Glomerular visceral epithelial cell (primary cell): ENCODE measurements around the gene HBB.
"Not testable (repeated sequence)": the region's sequence is repeated elsewhere in the genome, so short reads cannot be mapped to it uniquely, and the experiment has no call there.

Source experiments
- DNase-seq: peaks from one replicate; pipeline ENCODE4 v3.0.0-alpha.2; 2016; ENCODE audit errors: extremely low spot score

Gene HBB

DNA sequence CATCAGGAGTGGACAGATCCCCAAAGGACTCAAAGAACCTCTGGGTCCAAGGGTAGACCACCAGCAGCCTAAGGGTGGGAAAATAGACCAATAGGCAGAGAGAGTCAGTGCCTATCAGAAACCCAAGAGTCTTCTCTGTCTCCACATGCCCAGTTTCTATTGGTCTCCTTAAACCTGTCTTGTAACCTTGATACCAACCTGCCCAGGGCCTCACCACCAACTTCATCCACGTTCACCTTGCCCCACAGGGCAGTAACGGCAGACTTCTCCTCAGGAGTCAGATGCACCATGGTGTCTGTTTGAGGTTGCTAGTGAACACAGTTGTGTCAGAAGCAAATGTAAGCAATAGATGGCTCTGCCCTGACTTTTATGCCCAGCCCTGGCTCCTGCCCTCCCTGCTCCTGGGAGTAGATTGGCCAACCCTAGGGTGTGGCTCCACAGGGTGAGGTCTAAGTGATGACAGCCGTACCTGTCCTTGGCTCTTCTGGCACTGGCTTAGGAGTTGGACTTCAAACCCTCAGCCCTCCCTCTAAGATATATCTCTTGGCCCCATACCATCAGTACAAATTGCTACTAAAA is at the start of gene HBB:
Gene HBB (minus strand): TSS at position 340 of the 579 bp plus-strand sequence. CDS start 50 bp downstream, at position 290.
- no peak for DNase-seq

DNA sequence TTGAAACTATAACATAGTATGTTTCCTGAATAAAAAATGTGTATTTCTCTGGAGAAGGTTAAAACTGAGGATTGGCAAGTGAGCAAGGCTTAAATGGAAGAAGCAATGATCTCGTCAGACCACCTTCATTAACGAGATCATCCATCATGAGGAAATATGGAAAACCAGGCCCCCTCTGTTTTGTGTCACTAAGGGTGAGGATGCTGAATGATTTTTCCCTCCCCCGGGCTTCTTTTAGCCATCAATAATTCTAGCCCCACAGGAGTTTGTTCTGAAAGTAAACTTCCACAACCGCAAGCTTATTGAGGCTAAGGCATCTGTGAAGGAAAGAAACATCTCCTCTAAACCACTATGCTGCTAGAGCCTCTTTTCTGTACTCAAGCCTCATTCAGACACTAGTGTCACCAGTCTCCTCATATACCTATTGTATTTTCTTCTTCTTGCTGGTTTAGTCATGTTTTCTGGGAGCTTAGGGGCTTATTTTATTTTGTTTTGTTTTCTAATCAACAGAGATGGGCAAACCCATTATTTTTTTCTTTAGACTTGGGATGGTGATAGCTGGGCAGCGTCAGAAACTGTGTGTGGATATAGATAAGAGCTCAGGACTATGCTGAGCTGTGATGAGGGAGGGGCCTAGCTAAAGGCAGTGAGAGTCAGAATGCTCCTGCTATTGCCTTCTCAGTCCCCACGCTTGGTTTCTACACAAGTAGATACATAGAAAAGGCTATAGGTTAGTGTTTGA is 48.7 kb upstream of the HBB start:
- DNase-seq = no peak

DNA sequence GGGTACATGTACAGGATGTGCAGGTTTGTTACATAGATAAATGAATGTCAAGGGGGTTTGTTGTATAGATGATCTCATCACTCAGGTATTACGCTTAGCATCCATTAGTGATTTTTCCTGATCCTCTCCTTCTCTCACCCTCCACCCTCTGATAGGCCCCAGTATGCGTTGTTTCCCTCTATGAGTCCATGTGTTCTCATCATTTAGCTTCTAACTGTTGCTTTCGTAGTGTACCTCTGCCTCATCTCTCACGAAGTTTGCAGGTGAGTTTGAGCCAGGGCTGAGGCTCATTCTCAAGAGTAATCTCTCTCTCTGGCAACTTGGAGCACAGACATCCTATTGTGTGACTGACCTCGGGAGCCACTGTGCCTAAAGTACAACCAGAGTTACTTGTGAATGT is 47.5 kb upstream of the HBB start:
- peak; percentile 2 for DNase-seq

DNA sequence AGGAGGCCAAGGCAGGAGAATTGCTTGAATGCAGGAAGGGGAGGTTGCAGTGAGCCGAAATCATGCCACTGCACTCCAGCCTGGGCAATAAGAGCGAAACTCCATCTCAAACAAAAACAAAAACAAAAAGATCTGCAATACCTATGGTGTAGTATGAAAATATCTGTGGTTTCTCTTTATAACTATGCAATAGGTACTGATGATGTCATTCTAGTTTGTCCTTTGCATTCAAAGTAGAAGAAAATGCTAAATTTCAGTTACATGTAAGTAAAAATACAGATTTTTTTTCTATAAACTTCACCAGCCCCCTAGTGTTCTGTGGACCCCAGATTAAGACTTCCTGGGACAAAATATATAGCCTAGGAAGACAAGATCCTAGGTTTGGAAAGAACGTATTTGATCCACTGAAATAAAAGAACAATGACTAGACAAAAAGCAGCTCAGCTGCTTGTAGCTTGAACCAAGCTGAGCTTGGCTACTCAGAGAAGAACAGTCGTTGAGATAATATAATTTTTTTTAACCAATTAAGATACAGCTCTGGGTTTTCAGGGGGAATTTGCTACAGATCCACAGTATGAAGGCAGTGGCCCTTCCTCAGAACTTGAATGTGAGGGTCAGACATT is 45.6 kb upstream of the HBB start:
- no peak for DNase-seq

DNA sequence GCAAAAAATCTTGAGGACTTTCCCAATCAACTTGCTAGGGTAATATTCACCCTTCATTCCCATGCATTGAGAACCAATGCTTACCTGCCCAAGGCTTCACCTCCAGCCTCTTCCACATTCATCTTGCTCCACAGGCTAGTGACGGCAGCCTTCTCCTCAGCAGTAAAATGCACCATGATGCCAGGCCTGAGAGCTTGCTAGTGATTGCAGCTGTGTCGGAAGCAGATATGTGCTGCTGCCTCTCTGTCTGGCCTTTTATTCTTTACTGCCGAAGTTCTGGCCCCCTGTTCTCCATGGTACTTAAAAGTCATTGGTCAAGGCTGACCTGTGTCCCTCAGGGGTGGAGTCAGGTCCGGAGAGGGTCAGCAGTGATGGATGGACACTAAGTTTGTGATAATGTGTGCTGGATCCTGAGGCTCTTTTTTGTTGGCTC is 42.9 kb upstream of the HBB start, which contains the start of gene HBE1:
Gene HBE1 (minus strand): TSS at position 231 of the 433 bp plus-strand sequence. CDS start 55 bp downstream, at position 176.
- no peak for DNase-seq

DNA sequence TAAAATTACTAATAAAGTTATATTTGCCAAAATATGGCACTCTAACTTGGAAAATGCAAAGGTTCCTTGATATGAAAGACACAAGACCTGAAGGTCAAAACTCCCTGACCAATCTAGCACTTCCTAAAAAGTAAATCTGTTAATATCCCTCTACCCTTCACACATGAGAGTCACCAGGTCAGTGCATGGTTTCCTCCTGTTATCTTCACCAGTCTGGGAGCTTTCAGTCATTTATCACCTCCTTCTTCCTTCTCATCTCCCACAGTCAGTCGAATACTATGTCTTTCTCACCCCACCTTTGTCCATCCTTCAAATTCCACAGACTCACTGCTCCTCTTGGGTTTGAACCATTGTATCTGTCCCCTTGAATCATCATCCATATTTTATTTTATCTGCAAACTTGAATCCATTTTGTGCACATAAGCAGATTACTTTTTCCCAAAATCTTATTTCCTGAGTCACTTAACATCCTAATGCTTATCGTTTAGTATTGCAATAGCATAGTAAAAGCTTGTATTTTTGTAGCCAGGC is 40.2 kb upstream of the HBB start:
- DNase-seq = no peak

DNA sequence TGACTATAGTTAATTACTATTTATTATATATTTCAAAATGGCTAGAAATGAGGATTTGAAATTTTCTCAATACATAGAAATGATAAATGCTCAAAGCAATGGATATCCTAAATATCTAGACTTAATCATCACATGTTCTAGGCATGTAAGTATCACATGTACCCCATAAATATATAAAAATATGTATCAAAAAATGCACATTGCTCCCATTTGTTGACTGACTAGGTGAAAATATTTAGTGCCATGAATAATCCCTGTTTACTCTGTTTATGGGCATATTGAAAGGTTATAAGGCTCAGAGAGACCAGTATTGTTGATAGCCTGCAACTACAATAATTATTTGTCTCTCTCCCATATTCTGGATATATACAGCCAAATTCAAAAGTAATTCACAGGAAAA is 39.7 kb upstream of the HBB start:
- no peak for DNase-seq

DNA sequence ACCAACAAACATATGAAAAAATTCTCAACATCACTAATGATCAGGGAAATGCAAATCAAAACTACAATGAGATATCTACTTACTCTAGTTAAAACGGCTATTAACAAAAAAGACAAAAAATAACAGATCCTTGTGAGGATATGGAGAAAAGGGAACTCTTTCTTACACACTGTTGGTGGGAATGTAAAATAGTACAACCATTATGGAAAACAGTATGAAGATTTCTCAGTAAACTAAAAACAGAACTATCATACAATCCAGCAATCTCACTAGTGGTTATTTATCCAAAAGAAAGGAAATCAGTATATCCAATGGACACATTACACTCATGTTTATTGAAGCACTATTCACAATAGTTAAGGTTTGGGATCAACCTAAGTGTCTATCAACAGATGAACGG is 39.0 kb upstream of the HBB start:
- DNase-seq = no peak

DNA sequence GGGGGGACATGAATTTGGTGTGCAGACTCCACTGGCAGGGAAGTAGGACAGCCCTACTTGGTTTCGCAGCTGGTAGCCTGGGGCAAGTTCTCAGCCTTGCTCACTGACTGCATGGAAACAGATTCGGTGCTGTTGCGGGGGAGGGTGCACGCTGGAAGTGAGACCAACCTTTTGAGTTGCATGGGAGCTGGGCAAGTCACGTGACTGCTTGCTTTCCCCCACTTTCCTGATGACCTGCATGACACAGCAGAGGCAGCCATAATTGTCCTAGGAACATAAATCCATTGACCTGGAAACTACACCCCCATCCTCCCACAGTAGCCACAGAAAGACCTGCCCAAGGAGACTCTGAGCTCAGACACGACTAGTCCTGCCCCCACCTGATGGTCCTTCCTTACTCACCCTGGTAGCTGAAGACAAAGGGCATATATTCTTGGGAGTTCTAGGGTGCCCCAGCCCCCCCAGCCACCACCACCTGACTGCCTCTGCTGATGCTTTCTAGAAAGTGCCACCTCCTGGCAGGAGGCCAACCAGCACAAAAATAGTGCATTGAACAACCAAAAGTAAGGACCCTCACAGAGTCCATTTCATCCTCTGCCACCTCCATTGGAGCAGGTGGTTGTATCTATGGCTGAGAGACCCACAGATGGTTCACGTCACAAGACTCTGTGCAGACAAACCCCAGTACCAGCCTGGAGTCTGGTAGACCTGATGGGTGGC is 31.8 kb upstream of the HBB start:
- DNase-seq = no peak

DNA sequence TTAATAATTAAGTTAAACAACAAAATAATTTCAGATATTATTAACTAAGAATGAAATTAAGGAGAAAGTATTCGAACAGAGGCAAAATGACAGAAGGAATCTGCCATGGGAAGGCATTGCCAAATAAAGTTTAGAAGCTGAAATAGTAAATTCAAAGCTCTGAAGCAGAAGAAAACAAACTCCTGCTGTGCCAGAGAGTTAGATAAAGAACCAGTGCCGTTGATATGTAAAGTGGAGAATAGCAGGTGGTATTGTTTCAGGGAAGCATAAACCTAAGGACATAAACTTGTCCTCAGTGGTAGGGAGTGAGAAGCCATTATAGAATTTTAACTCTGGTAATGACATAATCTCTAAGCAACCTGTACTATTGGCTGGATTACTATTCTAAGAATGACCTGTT is 30.4 kb upstream of the HBB start:
- DNase-seq = no peak

DNA sequence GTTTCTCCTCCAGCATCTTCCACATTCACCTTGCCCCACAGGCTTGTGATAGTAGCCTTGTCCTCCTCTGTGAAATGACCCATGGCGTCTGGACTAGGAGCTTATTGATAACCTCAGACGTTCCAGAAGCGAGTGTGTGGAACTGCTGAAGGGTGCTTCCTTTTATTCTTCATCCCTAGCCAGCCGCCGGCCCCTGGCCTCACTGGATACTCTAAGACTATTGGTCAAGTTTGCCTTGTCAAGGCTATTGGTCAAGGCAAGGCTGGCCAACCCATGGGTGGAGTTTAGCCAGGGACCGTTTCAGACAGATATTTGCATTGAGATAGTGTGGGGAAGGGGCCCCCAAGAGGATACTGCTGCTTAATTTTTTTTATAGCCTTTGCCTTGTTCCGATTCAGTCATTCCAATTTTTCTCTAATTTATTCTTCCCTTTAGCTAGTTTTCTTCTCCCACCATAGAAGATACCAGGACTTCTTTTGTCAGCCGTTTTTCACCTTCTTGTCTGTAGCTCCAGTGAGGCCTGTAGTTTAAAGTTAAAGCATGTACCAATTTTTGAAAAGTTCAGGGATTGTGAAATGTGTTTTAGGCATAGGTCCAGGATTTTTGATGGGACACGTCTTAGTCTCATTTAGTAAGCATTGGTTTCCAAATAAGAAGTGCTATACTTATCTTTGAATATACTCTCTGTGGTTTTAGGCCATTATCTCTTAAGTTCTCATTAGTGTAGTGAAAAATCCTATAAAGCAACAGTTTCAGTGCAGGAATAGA is 28.0 kb upstream of the HBB start, which contains the start of gene HBG2:
Gene HBG2 (minus strand): TSS at position 136 of the 768 bp plus-strand sequence. CDS start 53 bp downstream, at position 83.
- DNase-seq = not testable (repeated sequence)

DNA sequence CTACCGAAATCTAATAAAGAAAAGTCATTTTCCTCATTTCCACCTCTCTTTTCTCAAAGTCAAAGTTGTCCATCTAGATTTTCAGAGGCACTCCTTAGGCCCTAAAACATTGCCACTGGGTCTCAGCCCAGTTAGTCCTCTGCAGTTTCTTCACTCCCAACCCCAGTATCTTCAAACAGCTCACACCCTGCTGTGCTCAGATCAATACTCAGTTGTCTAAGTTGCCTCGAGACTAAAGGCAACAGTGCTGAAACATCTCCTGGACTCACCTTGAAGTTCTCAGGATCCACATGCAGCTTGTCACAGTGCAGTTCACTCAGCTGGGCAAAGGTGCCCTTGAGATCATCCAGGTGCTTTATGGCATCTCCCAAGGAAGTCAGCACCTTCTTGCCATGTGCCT is 27.2 kb upstream of the HBB start:
- DNase-seq = not testable (repeated sequence)

DNA sequence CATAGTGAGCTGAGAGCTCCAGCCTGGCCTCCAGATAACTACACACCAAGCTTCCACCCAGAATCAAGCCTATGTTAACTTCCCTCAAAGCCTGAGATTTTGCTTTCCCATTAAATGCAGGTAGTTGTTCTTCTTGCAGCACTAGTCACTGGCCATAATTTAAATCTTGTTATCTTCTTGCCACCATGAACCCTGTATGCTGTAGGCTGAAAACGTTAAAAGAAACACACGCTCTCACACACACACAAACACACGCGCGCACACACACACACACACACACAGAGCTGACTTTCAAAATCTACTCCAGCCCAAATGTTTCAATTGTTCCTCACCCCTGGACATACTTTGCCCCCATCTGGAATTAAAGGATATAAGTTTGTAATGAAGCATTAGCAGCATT is 26.6 kb upstream of the HBB start:
- not testable (repeated sequence) for DNase-seq

DNA sequence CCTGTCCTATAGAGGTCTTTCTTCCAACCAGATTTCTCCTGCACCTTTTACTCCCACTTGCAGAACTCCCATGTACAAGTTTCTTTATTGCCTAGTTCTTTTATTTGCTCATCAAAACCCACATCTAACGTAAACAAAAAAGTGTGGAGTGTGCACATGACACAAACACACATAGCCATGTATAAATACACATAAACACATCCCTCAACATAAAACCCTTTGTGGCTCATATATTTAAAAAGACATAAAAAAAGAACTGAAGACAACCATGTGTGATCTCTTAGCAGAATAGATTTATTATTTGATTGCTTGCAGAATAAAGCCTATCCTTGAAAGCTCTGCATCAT is 26.0 kb upstream of the HBB start:
- DNase-seq = no peak

DNA sequence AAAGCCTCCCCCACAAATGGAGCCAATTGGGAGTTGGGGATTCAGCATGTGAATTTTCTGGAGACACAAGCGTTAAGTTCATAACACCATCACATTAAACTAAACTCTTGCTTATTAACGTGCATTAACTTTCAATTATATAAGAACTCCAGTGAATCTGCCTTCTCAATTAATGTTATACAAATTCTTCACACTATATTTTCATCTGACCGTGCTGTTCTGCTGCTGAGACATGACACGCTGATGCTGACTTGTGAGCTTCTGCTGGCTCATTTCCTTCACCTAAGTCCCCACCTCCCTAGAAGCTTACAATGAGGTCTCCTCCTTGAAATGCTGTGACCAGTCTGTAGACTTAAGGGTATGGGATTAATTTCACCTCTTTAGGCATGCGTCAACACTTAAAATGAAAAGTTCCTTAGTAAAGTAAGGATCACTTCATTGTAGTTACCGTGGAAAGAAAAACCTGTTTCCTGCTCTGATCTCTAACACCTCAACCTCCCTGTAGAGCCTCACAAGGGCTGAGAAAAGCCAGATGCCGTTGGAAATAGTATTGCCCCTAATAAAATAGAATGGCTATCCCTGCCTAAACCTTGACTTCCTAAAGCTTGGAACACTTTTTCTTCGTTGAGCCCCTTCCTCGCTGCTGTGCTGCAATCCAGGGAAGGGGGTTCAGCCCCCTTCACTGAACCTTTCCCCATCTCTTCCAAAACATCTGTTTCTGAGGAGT is 25.5 kb upstream of the HBB start:
- no peak for DNase-seq

DNA sequence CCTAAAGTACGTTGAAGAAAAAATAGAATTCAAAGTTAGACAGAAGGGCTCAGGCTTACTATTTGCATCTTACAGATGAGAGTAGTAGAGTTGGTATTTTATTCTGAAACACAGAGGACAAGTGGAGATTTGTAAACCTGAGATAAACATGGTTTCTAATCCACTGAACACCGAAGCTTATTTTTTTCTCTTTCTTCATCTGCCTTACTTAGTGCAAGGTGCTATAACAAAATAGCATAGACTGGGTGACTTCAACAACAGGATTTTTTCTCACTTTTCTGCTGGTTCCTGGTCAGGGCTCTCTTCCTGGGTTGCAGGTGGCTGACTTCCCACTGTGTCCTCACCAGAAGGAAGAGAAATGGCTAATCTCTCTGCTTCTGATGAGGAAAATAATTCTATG is 24.9 kb upstream of the HBB start:
- no peak for DNase-seq

DNA sequence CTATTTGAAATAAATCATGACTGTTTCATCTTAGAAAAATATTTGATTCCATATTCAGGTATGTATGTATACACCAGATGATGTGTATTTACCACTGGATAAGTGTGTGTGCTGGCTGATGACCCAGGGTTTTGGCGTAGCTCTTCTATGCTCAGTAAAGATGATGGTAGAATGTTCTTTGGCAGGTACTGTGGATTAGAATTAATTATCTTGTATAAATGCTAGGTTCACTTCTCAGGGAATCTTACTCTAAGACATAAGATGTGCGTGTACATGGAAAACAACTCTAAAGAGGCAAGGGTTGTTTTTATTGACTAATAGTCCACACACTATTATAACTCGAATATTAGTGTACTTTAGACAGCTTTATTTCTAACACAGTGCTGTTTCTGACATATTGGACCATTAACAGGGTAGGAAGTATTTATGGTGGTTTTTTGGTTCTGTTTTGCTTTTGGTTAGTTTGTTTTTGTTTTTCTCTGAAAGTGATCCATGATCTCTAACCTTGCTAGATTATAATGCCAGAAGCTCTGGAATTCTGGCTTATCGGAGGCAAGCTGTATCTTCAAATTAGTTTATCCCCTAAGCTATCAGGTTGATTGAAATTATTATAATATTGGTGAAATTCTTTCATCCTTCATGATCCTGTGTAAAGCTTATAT is 23.8 kb upstream of the HBB start:
- DNase-seq = no peak

DNA sequence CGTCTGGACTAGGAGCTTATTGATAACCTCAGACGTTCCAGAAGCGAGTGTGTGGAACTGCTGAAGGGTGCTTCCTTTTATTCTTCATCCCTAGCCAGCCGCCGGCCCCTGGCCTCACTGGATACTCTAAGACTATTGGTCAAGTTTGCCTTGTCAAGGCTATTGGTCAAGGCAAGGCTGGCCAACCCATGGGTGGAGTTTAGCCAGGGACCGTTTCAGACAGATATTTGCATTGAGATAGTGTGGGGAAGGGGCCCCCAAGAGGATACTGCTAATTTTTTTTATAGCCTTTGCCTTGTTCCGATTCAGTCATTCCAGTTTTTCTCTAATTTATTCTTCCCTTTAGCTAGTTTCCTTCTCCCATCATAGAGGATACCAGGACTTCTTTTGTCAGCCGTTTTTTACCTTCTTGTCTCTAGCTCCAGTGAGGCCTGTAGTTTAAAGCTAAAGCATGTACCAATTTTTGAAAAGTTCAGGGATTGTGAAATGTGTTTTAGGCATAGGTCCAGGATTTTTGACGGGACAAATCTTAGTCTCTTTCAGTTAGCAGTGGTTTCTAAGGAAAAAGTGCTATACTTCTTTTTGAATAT is 23.0 kb upstream of the HBB start, which contains the start of gene HBG1:
Gene HBG1 (minus strand): TSS at position 51 of the 590 bp plus-strand sequence. CDS start 53 bp downstream, outside the sequence.
- not testable (repeated sequence) for DNase-seq

DNA sequence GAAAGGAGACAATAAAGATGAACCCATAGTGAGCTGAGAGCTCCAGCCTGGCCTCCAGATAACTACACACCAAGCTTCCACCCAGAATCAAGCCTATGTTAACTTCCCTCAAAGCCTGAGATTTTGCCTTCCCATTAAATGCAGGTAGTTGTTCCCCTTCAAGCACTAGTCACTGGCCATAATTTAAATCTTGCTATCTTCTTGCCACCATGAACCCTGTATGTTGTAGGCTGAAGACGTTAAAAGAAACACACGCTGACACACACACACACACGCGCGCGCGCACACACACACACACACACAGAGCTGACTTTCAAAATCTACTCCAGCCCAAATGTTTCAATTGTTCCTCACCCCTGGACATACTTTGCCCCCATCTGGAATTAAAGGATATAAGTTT is 21.6 kb upstream of the HBB start:
- DNase-seq = not testable (repeated sequence)
